Stimulated activated naive CD8-positive, alpha-beta T cell treated with anti-CD3 and anti-CD28 coated beads, Interleukin-15, Interleukin-2, amounts not matched to agents 100 ng/mL and 50 ng/mL, for 24 hours (primary cell): ENCODE data around the gene GLIS1.

ENCODE experiments used
- H3K27ac Mint-ChIP-seq: one replicate; pipeline ENCODE4 v1.8.0; 2021; ENCODE audit warnings: mild to moderate bottlenecking, mixed read lengths
- H3K27me3 Mint-ChIP-seq: one replicate; pipeline ENCODE4 v1.8.0; 2021; ENCODE audit warnings: mixed read lengths
- H3K36me3 Mint-ChIP-seq: one replicate; pipeline ENCODE4 v1.8.0; 2021; ENCODE audit warnings: low read depth, mixed read lengths
- H3K4me1 Mint-ChIP-seq: one replicate; pipeline ENCODE4 v1.8.0; 2021; ENCODE audit warnings: low read depth, mixed read lengths
- H3K4me3 Mint-ChIP-seq: one replicate; pipeline ENCODE4 v1.8.0; 2021; ENCODE audit warnings: mild to moderate bottlenecking, mixed read lengths
- H3K9me3 Mint-ChIP-seq: one replicate; pipeline ENCODE4 v1.8.0; 2021; ENCODE audit warnings: mixed read lengths

The GLIS1 gene

DNA sequence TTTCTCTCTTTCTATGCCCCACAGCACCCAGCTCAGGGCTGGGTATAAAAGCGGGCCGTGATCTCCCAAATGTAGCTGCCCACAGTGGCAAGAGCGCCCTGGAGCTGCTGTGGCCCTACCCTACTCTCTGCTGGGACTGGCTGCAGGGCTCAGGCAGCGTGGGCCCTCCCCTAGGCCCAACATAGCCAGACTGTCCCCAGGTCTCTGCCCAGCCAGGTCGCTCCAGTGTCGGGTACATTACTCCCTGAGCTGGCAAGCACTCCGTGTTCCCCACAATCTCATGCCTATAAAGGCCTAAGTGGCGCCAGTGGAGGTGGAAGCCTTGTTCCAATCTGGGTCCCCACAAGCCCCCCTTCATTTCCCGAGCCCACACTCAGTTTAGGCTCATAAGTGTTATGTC, 66.2 kb downstream of the GLIS1 start:
- H3K4me3 Mint-ChIP-seq: no peak overlapping the region
- no peaks in the 10 kb centered on the region for H3K27me3 Mint-ChIP-seq
- no peaks in the 10 kb centered on the region for H3K36me3 Mint-ChIP-seq
- H3K9me3 Mint-ChIP-seq: no peaks in the 10 kb centered on the region
- no peak overlapping the region for H3K27ac Mint-ChIP-seq
- H3K4me1 Mint-ChIP-seq: no peaks in the 10 kb centered on the region

GRCh38 chr1:53672243-53672642, 66.7 kb downstream of the GLIS1 start:
- no peak overlapping the region for H3K27ac Mint-ChIP-seq
- no peaks in the 10 kb centered on the region for H3K27me3 Mint-ChIP-seq
- no peaks in the 10 kb centered on the region for H3K9me3 Mint-ChIP-seq
- H3K4me3 Mint-ChIP-seq: no peak overlapping the region
- no peaks in the 10 kb centered on the region for H3K36me3 Mint-ChIP-seq
- no peaks in the 10 kb centered on the region for H3K4me1 Mint-ChIP-seq

GRCh38 chr1:53669621-53670191, 69.3 kb downstream of the GLIS1 start:
- Mint-ChIP-seq H3K4me3 (no peak overlapping the region), H3K4me1 (no peaks in the 10 kb centered on the region), H3K36me3 (no peaks in the 10 kb centered on the region), H3K27ac (no peak overlapping the region), H3K27me3 (no peaks in the 10 kb centered on the region), H3K9me3 (no peaks in the 10 kb centered on the region)

DNA sequence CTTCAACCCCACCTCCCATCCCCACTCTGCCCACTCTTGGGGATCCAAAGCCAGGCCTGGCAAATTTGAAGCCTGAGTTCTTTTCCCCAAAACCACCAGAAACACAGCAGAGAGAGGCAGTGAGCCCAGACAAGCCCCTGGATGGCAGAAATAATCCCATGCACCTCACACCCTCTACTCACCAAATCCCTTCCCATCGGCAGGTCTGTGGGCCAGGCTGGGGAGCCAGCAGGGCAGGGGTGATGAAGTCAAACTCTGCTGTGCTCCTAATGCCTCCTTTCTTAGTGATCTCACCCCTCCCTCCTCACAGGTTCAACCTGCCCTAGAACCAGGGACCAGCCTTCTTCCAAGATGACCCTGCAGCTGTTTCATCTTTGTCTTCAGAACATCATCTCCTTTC, 72.4 kb downstream of the GLIS1 start:
- Mint-ChIP-seq H3K27ac (no peak overlapping the region), H3K9me3 (no peaks in the 10 kb centered on the region), H3K36me3 (no peaks in the 10 kb centered on the region), H3K27me3 (no peaks in the 10 kb centered on the region), H3K4me1 (no peaks in the 10 kb centered on the region), H3K4me3 (no peak overlapping the region)

DNA sequence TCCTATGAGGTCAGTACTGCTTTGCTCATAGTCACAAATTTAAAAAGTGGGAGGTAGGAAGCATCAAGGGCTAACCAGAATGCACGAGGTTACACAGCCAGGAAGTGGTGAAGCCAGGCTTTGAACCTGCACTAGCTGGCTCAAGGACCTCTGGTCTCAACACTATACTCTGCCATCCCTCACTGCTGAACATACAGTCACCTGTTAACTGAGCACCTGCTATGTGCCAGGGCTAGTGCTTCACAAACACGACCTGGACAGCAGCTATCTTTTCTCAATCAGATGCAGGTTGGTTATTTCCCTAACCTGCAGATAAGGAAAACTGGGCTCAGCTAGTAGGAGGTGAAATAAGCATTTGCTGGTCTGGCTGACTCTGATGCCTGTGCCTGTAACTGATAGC, 73.0 kb downstream of the GLIS1 start:
- Mint-ChIP-seq H3K4me3 (no peak overlapping the region), H3K4me1 (no peaks in the 10 kb centered on the region), H3K27ac (no peak overlapping the region), H3K36me3 (no peaks in the 10 kb centered on the region), H3K27me3 (no peaks in the 10 kb centered on the region), H3K9me3 (no peaks in the 10 kb centered on the region)

- H3K27me3 Mint-ChIP-seq: no peaks in the 10 kb centered on the region
- no peaks in the 10 kb centered on the region for H3K36me3 Mint-ChIP-seq
- no peak overlapping the region for H3K4me3 Mint-ChIP-seq
- no peaks in the 10 kb centered on the region for H3K4me1 Mint-ChIP-seq
- H3K27ac Mint-ChIP-seq: no peak overlapping the region
- H3K9me3 Mint-ChIP-seq: no peaks in the 10 kb centered on the region
Observed at GRCh38 chr1:53663529-53664300, 75.2 kb downstream of the GLIS1 start.

DNA sequence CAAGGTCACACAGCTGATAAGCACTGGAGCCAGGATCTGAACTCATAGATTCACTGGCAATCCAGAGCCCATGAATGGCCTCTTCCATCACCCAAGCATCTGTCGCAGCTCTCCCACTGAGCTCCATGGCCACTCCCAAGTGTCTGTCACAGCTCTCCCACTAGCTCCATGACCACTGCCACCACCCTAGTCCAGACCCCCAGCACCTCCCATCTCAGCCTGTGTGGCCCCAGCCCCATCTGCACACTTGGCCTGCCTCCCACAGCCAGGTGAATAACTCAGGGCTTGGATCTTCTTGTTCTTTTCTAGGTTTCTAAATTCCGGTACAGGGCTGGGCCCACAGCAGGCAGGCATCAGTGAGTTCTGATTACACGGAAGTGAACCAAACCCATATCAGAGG, 76.0 kb downstream of the GLIS1 start:
- H3K4me1 Mint-ChIP-seq: no peaks in the 10 kb centered on the region
- no peaks in the 10 kb centered on the region for H3K9me3 Mint-ChIP-seq
- H3K27me3 Mint-ChIP-seq: peaks cover 3% of the 10 kb centered on the region
- no peak overlapping the region for H3K4me3 Mint-ChIP-seq
- no peaks in the 10 kb centered on the region for H3K36me3 Mint-ChIP-seq
- H3K27ac Mint-ChIP-seq: no peak overlapping the region

GRCh38 chr1:53662169-53662568, 76.8 kb downstream of the GLIS1 start:
- H3K27me3 Mint-ChIP-seq: peaks cover 6% of the 10 kb centered on the region
- H3K36me3 Mint-ChIP-seq: no peaks in the 10 kb centered on the region
- no peaks in the 10 kb centered on the region for H3K9me3 Mint-ChIP-seq
- H3K4me1 Mint-ChIP-seq: no peaks in the 10 kb centered on the region
- H3K27ac Mint-ChIP-seq: no peak overlapping the region
- H3K4me3 Mint-ChIP-seq: no peak overlapping the region

- H3K27me3 Mint-ChIP-seq: peaks cover 7% of the 10 kb centered on the region
- no peaks in the 10 kb centered on the region for H3K4me1 Mint-ChIP-seq
- H3K4me3 Mint-ChIP-seq: no peak overlapping the region
- H3K9me3 Mint-ChIP-seq: no peaks in the 10 kb centered on the region
- H3K27ac Mint-ChIP-seq: no peak overlapping the region
- H3K36me3 Mint-ChIP-seq: no peaks in the 10 kb centered on the region
Observed at GRCh38 chr1:53661496-53661895, 77.5 kb downstream of the GLIS1 start.

DNA sequence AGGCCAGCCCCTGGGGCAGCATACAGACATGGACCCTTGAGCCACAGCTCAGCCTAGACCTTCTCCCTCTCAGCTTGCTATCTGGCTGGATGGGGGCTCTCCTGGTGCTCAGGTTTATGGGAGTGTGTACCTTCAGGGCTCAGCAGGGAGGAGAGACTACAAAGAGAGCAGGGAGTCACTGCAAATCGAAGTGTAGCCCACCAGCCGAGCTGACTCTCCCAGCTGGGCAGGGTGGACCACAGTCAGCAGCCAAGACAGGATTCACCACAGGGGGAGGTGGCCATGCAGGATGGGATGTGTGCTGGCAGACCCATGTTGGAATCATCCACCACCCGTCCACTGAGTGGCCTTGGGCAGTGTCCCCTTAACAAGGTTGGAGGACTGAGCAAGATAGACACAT, 78.3 kb downstream of the GLIS1 start:
- no peak overlapping the region for H3K27ac Mint-ChIP-seq
- no peaks in the 10 kb centered on the region for H3K9me3 Mint-ChIP-seq

DNA sequence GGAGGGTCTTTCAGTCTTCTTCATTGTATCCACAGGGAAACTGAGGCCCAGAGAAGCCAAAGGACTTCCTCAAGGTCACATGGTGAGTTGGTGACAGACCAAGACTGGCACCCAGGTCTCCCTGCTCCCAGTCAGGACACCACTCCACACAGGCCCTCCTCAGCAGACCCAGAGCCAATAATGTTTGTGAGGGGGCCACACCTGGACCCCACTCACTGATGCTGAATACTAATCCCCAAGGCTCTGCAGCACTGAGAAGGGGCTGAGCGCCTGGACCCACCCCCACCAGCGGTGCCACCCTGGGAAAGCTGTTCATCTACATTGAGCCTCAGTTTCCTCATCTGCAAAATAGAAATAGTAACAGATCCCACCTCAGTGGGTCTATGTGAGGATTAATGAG, 79.5 kb downstream of the GLIS1 start:
- Mint-ChIP-seq H3K4me3 (no peak overlapping the region), H3K27me3 (peaks cover 15% of the 10 kb centered on the region), H3K4me1 (no peaks in the 10 kb centered on the region), H3K36me3 (no peaks in the 10 kb centered on the region), H3K9me3 (no peaks in the 10 kb centered on the region), H3K27ac (no peak overlapping the region)

More for the DNA sequence above, 78.3 kb downstream of the GLIS1 start:
- Mint-ChIP-seq H3K36me3 (no peaks in the 10 kb centered on the region), H3K4me1 (no peaks in the 10 kb centered on the region), H3K4me3 (no peak overlapping the region), H3K27me3 (peaks cover 11% of the 10 kb centered on the region)

- Mint-ChIP-seq H3K36me3 (no peaks in the 10 kb centered on the region), H3K27me3 (peaks cover 18% of the 10 kb centered on the region), H3K27ac (no peak overlapping the region), H3K4me3 (no peak overlapping the region), H3K4me1 (no peaks in the 10 kb centered on the region), H3K9me3 (no peaks in the 10 kb centered on the region)
Observed at GRCh38 chr1:53658489-53659230, 80.3 kb downstream of the GLIS1 start.

GRCh38 chr1:53657891-53658396, 81.0 kb downstream of the GLIS1 start:
- no peaks in the 10 kb centered on the region for H3K36me3 Mint-ChIP-seq
- H3K4me1 Mint-ChIP-seq: no peaks in the 10 kb centered on the region
- H3K27ac Mint-ChIP-seq: no peak overlapping the region
- H3K27me3 Mint-ChIP-seq: peaks cover 18% of the 10 kb centered on the region
- H3K9me3 Mint-ChIP-seq: no peaks in the 10 kb centered on the region
- no peak overlapping the region for H3K4me3 Mint-ChIP-seq

GRCh38 chr1:53657531-53657805, 81.5 kb downstream of the GLIS1 start:
- Mint-ChIP-seq H3K4me1 (no peaks in the 10 kb centered on the region), H3K4me3 (no peak overlapping the region), H3K36me3 (no peaks in the 10 kb centered on the region), H3K27ac (no peak overlapping the region), H3K9me3 (no peaks in the 10 kb centered on the region), H3K27me3 (peaks cover 18% of the 10 kb centered on the region)

DNA sequence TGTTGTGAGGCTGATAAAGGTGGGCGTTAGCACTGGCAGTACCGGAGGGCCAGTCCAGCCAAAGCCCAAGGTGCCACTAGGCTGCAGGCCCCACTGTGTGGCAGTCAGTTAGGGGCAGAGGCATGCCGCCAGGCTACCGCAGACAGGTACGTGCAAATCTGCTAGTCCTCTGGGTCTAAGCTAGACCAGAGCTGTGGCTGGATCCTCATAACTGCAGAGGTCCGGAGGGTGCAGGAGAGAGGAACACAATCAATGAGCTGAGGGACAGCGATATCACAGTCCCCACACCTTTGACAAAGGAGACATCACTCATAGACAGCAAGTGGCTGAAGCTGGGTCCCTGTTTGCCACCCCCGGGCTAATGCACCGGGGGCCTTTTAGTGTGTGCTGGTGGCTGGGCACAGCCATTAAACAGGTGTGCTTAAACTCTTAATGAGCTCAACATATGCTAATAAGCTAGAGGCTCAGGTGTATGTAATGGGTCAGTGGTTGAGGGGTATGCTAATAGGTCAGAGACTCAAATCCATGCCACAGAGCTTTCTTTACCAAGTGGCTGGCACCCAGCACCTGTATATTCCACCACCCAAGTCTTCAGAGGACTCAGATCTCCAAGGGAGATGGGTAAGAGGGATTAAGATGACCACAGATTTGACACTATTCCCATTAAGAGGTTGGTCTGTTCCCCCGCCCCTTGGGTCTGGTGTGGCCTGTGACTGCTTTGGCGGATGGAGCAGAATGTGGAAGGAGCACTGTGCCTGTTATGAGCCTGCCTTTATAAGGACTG, 82.0 kb downstream of the GLIS1 start:
- Mint-ChIP-seq H3K27ac (no peak overlapping the region), H3K4me3 (no peak overlapping the region), H3K36me3 (no peaks in the 10 kb centered on the region), H3K27me3 (peaks cover 18% of the 10 kb centered on the region), H3K4me1 (no peaks in the 10 kb centered on the region), H3K9me3 (no peaks in the 10 kb centered on the region)
